Measurements from ENCODE around the gene LCN15. TPM values are rescaled to one million over a fixed set of nuclear protein-coding genes. Genes with fewer than 3 reads are reported as not detected.

Gene LCN15
- total and polyA plus RNA-seq, 2 of the 13 experiments (the other 11 are each of a cell fraction or from before 2014, with no cell fraction given), result 1.3 to 53.7 TPM

DNA sequence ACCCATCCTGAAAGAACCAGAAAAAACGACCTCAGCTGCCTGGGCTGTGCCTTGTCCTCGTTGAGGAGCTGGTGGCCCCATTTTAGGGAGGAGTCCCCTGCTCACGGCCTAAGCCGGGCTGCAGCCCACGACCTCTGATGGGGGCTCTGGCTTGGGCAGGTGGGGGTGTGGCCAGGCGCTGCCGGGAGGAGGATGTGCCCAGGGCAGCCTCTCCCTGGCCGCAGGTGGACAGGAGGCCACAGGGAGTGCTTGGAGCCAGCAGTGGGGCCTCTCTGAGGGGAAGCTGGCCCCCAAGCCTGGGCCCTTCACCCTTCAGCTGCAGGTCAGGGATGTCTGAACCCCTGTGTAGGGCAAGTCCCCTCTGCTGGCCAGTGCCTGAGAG is 49.4 kb downstream of the LCN15 start:
- no TSS peak for BruUV-seq (replicated peaks)
- DNase-seq (ENCODE audit: low spot score) (no peak), ATAC-seq (no peak), FAIRE-seq (no peak)
- Histone ChIP-seq H2AFZ (ENCODE audit: low read length) (no peak overlapping the region), H3K9me3 (ENCODE audit: low read length) (no peaks in the 10 kb centered on the region), H3K4me3 (replicated peaks in 1 of 3; ENCODE audit: insufficient read depth in 1 of 3, low read depth in 2 of 3, low read length in 3 of 3) (no peak overlapping the region), H3K4me1 (ENCODE audit: insufficient read depth, low read length) (peaks cover 20% of the 10 kb centered on the region), H3K4me2 (ENCODE audit: low read depth, low read length) (no peak overlapping the region), H3K79me2 (ENCODE audit: insufficient read depth, low read length) (no peaks in the 10 kb centered on the region), H3K9ac (ENCODE audit: insufficient read depth, low read depth, low read length) (no peak overlapping the region), H3K27ac (ENCODE audit: extremely low read length, insufficient read depth, low read length) (no peak overlapping the region), H3K27me3 (ENCODE audit: control insufficient read depth in 1 of 2, insufficient read depth in 2 of 2, low read length in 2 of 2) (peaks cover 3 to 24% of the 10 kb centered on the region in 2 experiments; a peak in 3 of 5 replicates), H3K36me3 (replicated peaks in 1 of 2; ENCODE audit: control insufficient read depth in 1 of 2, insufficient read depth in 2 of 2, low read length in 2 of 2) (no peaks in the 10 kb centered on the region), H4K20me1 (ENCODE audit: insufficient read depth, low read length) (no peaks in the 10 kb centered on the region)
- POLR2A ChIA-PET, result interaction anchor here (3.8 kb wide), 1 partner anchor 13 kb away, joined by 17 read pairs; no protein-coding TSS in a partner anchor
- CTCF ChIA-PET (ENCODE audit: low intra/inter-chr PET ratio, low total read pairs), result no interaction called here
- intact Hi-C loops (cut with micrococcal nuclease; ENCODE audit: unreplicated experiment), result no loop called here
- in situ Hi-C loops (cut with HindIII; ENCODE audit: extremely low pct_ligation_motif_present, low pct_unique_long_range_greater_than_20kb), result no loop called here
- WGBS (ENCODE audit: low lambda C conversion rate), result 20% methylated on average over 2 of the region's 8 CpGs
- TF ChIP-seq, protein P1, sequence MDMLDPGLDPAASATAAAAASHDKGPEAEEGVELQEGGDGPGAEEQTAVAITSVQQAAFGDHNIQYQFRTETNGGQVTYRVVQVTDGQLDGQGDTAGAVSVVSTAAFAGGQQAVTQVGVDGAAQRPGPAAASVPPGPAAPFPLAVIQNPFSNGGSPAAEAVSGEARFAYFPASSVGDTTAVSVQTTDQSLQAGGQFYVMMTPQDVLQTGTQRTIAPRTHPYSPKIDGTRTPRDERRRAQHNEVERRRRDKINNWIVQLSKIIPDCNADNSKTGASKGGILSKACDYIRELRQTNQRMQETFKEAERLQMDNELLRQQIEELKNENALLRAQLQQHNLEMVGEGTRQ (IDR thresholded peaks at IDR 0.05; ENCODE audit: low read depth, low read length), result no peak
- TF ChIP-seq, protein P1 (CRISPR knock-in tag; IDR thresholded peaks at IDR 0.05; ENCODE audit: borderline replicate concordance), result no peak
- TF ChIP-seq DNMT3B (CRISPR knock-in tag; conservative IDR thresholded peaks at IDR 0.05), result no peak
- TF ChIP-seq GATAD2A (CRISPR knock-in tag; IDR thresholded peaks at IDR 0.05), result no peak
- TF ChIP-seq, protein P2, sequence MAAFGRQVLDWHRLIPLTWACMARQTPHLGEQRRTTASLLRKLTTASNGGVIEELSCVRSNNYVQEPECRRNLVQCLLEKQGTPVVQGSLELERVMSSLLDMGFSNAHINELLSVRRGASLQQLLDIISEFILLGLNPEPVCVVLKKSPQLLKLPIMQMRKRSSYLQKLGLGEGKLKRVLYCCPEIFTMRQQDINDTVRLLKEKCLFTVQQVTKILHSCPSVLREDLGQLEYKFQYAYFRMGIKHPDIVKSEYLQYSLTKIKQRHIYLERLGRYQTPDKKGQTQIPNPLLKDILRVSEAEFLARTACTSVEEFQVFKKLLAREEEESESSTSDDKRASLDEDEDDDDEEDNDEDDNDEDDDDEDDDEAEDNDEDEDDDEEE (CRISPR knock-in tag; IDR thresholded peaks at IDR 0.05), result no peak
- no peak for TF ChIP-seq NR3C1 (CRISPR knock-in tag; IDR thresholded peaks at IDR 0.05)
- TF ChIP-seq, protein P3, sequence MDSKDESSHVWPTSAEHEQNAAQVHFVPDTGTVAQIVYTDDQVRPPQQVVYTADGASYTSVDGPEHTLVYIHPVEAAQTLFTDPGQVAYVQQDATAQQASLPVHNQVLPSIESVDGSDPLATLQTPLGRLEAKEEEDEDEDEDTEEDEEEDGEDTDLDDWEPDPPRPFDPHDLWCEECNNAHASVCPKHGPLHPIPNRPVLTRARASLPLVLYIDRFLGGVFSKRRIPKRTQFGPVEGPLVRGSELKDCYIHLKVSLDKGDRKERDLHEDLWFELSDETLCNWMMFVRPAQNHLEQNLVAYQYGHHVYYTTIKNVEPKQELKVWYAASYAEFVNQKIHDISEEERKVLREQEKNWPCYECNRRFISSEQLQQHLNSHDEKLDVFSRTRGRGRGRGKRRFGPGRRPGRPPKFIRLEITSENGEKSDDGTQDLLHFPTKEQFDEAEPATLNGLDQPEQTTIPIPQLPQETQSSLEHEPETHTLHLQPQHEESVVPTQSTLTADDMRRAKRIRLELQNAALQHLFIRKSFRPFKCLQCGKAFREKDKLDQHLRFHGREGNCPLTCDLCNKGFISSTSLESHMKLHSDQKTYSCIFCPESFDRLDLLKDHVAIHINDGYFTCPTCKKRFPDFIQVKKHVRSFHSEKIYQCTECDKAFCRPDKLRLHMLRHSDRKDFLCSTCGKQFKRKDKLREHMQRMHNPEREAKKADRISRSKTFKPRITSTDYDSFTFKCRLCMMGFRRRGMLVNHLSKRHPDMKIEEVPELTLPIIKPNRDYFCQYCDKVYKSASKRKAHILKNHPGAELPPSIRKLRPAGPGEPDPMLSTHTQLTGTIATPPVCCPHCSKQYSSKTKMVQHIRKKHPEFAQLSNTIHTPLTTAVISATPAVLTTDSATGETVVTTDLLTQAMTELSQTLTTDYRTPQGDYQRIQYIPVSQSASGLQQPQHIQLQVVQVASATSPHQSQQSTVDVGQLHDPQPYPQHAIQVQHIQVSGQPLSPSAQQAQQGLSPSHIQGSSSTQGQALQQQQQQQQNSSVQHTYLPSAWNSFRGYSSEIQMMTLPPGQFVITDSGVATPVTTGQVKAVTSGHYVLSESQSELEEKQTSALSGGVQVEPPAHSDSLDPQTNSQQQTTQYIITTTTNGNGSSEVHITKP (CRISPR knock-in tag; IDR thresholded peaks at IDR 0.05; ENCODE audit: low read depth), result no peak
- no peak for TF ChIP-seq MEIS1 (CRISPR knock-in tag; IDR thresholded peaks at IDR 0.05; ENCODE audit: borderline replicate concordance)
- TF ChIP-seq, protein P4, sequence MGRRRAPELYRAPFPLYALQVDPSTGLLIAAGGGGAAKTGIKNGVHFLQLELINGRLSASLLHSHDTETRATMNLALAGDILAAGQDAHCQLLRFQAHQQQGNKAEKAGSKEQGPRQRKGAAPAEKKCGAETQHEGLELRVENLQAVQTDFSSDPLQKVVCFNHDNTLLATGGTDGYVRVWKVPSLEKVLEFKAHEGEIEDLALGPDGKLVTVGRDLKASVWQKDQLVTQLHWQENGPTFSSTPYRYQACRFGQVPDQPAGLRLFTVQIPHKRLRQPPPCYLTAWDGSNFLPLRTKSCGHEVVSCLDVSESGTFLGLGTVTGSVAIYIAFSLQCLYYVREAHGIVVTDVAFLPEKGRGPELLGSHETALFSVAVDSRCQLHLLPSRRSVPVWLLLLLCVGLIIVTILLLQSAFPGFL (CRISPR knock-in tag; IDR thresholded peaks at IDR 0.05), result no peak
- no peak for TF ChIP-seq CHD2 (IDR thresholded peaks at IDR 0.05; ENCODE audit: low read depth, low read length)
- no peak for TF ChIP-seq RORA (CRISPR knock-in tag; IDR thresholded peaks at IDR 0.05)
- TF ChIP-seq, protein P5, sequence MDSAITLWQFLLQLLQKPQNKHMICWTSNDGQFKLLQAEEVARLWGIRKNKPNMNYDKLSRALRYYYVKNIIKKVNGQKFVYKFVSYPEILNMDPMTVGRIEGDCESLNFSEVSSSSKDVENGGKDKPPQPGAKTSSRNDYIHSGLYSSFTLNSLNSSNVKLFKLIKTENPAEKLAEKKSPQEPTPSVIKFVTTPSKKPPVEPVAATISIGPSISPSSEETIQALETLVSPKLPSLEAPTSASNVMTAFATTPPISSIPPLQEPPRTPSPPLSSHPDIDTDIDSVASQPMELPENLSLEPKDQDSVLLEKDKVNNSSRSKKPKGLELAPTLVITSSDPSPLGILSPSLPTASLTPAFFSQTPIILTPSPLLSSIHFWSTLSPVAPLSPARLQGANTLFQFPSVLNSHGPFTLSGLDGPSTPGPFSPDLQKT (CRISPR knock-in tag; IDR thresholded peaks at IDR 0.05; ENCODE audit: borderline replicate concordance), result no peak
- TF ChIP-seq TOE1 (CRISPR knock-in tag; IDR thresholded peaks at IDR 0.05), result no peak
- no peak for TF ChIP-seq NCOA2 (CRISPR knock-in tag; IDR thresholded peaks at IDR 0.05)
- no peak for TF ChIP-seq HOXA7 (CRISPR knock-in tag; IDR thresholded peaks at IDR 0.05)
- no peak for TF ChIP-seq ATF1 (CRISPR knock-in tag; IDR thresholded peaks at IDR 0.05)
- no peak for TF ChIP-seq ZNF263 (CRISPR knock-in tag; IDR thresholded peaks at IDR 0.05)
- TF ChIP-seq SYNCRIP (IDR thresholded peaks at IDR 0.05; ENCODE audit: insufficient read depth, low read depth, low read length), result no peak
